Esophagus squamous epithelium (tissue), 4 donors: ENCODE measurements around the gene CSRP2.

Experiments
- CTCF ChIP-seq, 6 experiments: fragments of 450-650 bp in 4 of 6; fragments of 200-600 bp in 2 of 6; sonication (generic) in 2 of 6; IDR thresholded peaks; one replicate each; pipeline ENCODE4 v1.5.1; 2016 to 2019; ENCODE audit warnings: antibody characterized with exemption in 6 of 6, mild to moderate bottlenecking in 4 of 6, moderate library complexity in 4 of 6
- POLR2A ChIP-seq, 4 donors: fragments of 450-650 bp; IDR thresholded peaks; one replicate each; pipeline ENCODE4 v1.6.1; 2017; ENCODE audit warnings: antibody characterized with exemption in 4 of 4, mild to moderate bottlenecking in 4 of 4, moderate library complexity in 3 of 4

DNA sequence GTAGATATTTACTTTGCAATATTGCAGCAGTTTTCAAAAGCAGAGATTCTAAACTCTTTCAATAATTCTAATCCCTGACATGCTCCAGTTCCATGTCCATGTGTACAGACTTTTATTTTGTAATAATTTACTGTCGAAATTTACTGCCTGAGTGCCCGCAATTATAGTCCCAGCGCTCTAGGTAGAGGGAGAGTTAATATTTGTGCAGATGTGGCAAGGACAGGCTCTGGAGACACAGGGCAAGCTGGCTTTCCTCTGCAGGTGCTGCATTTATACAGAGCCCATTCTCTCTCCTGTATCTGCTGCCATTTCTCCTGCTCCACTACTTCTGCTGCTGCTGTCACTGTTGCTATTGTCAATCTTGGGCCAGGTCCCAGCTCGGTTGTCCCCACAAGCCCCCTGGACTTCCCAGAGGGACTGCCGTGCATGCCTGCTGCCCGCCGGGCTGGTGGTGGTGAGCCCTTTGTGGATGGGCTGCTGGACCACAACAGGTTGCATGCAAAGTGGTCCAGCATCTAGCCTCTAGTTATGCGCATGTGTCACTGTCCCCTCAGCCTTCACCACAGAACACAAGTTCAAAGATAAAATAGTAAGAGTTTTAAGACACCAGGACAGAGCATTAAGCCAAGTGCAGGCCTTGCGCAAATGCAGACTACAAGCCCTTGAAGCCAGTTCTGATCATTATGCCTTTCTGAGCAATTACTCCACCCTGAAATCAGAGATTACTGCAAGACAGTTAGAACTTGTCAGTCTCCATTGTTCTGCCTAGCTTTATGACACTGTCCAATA lies 40.8 kb upstream of the CSRP2 start:
- TF ChIP-seq CTCF (IDR thresholded peaks at IDR 0.05) (no peak), POLR2A (IDR thresholded peaks at IDR 0.05) (no peak)
